Choroid plexus epithelial cell (primary cell): ENCODE results near the gene MANSC4.

Experiments used
- DNase-seq: peaks from one replicate; pipeline ENCODE4 v3.0.0-alpha.2; 2010; ENCODE audit warnings: low read depth
- H3K4me3 ChIP-seq: 2 replicates; pipeline ENCODE4 v1.5.1; 2011; ENCODE audit warnings: low read depth, mild to moderate bottlenecking, control low read depth, low read length, moderate library complexity
- TF ChIP-seq, protein P1 (sequence below): conservative IDR thresholded peaks from 2 replicates; pipeline ENCODE4 v1.5.1; 2011; ENCODE audit warnings: low read depth, mild to moderate bottlenecking, control low read depth, inconsistent platforms, low read length, moderate library complexity

The MANSC4 gene

DNA sequence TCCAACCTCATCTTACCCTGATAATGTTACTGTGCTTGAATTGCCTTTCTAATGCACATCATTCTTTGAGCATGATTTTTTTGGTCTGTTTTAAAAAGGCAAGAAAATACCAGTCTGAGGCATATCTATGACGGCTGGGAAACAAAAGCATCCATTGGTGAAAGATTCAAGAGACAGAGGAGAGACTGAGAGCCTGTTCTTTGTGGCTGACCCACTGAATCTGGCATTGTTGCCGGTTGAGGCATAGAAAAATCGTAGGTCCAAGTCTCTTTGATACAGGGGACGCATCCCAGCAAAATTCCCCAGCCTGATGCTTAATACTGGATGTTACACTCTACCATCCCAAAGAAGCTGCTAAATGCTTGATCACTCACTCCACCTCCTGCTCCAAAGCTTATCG, 2.9 kb downstream of the MANSC4 start:
- no peak overlapping the region for H3K4me3 ChIP-seq
- TF ChIP-seq, protein P1, sequence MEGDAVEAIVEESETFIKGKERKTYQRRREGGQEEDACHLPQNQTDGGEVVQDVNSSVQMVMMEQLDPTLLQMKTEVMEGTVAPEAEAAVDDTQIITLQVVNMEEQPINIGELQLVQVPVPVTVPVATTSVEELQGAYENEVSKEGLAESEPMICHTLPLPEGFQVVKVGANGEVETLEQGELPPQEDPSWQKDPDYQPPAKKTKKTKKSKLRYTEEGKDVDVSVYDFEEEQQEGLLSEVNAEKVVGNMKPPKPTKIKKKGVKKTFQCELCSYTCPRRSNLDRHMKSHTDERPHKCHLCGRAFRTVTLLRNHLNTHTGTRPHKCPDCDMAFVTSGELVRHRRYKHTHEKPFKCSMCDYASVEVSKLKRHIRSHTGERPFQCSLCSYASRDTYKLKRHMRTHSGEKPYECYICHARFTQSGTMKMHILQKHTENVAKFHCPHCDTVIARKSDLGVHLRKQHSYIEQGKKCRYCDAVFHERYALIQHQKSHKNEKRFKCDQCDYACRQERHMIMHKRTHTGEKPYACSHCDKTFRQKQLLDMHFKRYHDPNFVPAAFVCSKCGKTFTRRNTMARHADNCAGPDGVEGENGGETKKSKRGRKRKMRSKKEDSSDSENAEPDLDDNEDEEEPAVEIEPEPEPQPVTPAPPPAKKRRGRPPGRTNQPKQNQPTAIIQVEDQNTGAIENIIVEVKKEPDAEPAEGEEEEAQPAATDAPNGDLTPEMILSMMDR: no peak
- DNase-seq: no peak

GRCh38 chr12:27772328-27773049, 7.5 kb downstream of the MANSC4 start:
- TF ChIP-seq, protein P1: no peak
- H3K4me3 ChIP-seq: no peak overlapping the region
- no peak for DNase-seq

GRCh38 chr12:27771481-27772327, 8.3 kb downstream of the MANSC4 start:
- H3K4me3 ChIP-seq: no peak overlapping the region
- TF ChIP-seq, protein P1: no peak
- DNase-seq: peak; percentile 41

DNA sequence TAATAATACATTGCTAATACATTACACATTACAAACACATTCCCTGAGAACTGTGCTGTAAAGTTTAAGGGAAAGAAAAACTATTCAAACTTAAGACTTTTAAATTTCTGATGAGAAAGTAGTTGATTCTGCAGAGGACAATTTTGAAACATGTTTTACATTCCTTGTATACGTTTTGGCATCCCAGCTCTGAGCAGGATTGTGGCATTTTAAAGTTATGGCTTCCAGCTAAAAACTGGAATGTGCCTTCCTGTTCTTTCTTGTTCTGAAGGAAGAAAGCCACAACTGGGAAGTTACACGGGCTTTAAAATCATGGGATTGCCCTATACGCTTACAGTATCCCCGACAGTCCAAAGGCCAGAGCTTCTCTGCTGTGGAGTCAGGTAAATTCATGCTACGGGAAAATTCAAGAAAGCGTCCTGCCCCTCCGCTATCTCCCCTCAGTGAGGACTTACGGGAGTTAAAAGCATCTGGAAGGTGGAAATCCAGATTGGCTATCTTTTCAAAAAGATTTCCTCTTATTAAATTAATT, 10.8 kb downstream of the MANSC4 start:
- H3K4me3 ChIP-seq: no peak overlapping the region
- TF ChIP-seq, protein P1: no peak
- DNase-seq: no peak

GRCh38 chr12:27766587-27766986, 13.4 kb downstream of the MANSC4 start:
- TF ChIP-seq, protein P1: no peak

GRCh38 chr12:27762757-27763156, 17.3 kb downstream of the MANSC4 start:
- TF ChIP-seq, protein P1: no peak
- H3K4me3 ChIP-seq: no peak overlapping the region
- DNase-seq: no peak

More at GRCh38 chr12:27766587-27766986, 13.4 kb downstream of the MANSC4 start:
- no peak overlapping the region for H3K4me3 ChIP-seq
- no peak for DNase-seq
